NB4 (cell line): ENCODE measurements around the gene MRPL42.

Source experiments
- DNase-seq: peaks from one replicate; pipeline ENCODE4 v3.0.0; 2010; ENCODE audit warnings: low read depth
- H3K4me3 ChIP-seq: one replicate; pipeline ENCODE4 v1.5.1; 2011; ENCODE audit warnings: mild to moderate bottlenecking, low read depth, low read length, moderate library complexity
- MYC ChIP-seq: IDR thresholded peaks from 2 replicates; pipeline ENCODE4 v1.6.1; 2011; ENCODE audit warnings: low read depth, low read length
- POLR2A ChIP-seq: IDR thresholded peaks from 2 replicates; pipeline ENCODE4 v1.6.1; 2011; ENCODE audit warnings: mild to moderate bottlenecking; ENCODE audit not compliant: insufficient read length; ENCODE audit errors: extremely low read depth
- TF ChIP-seq, protein P1 (sequence below): IDR thresholded peaks from one replicate; pipeline ENCODE4 v1.5.1; 2012; ENCODE audit warnings: low read depth, low read length
- TF ChIP-seq, protein P2 (sequence below): IDR thresholded peaks from 2 replicates; pipeline ENCODE4 v1.6.1; 2011; ENCODE audit warnings: low read depth, low read length

MRPL42 gene

DNA sequence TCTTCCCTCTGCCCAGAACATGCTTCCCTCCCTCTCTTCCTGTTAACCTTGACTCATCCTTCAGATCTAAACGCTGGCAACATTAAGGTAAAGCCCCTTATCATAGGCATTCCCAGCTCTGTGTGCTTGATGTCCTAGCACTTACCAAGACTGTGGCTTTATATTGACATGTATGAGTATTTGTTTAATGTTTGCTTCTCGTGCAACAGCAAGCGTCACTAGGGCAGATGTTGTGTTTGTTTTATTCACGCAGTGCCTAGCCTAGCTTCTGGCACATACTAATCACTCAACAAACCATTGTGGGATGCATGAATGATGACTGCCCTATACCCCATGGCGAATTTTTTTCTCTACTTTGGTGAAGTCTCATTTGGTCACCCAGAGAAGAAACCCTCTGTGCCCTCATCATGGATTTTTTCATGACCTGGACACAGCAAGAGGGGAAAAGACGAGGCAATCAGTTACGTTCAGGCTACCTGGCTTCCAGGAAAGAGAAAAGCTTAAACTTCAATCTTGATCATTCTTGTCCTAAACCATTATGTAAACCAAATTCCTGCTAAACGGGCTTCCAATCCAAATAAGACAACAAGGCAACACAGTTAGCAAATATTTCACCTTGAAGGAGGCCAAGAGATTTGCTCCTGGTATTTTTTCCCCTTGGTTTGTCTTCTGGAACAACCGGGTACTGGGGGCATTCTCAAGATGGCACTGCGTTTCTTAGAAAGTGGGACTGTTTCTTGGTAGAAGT, 57.2 kb downstream of the MRPL42 start:
- no peak for DNase-seq
- H3K4me3 ChIP-seq = no peak overlapping the region
- TF ChIP-seq, protein P1, sequence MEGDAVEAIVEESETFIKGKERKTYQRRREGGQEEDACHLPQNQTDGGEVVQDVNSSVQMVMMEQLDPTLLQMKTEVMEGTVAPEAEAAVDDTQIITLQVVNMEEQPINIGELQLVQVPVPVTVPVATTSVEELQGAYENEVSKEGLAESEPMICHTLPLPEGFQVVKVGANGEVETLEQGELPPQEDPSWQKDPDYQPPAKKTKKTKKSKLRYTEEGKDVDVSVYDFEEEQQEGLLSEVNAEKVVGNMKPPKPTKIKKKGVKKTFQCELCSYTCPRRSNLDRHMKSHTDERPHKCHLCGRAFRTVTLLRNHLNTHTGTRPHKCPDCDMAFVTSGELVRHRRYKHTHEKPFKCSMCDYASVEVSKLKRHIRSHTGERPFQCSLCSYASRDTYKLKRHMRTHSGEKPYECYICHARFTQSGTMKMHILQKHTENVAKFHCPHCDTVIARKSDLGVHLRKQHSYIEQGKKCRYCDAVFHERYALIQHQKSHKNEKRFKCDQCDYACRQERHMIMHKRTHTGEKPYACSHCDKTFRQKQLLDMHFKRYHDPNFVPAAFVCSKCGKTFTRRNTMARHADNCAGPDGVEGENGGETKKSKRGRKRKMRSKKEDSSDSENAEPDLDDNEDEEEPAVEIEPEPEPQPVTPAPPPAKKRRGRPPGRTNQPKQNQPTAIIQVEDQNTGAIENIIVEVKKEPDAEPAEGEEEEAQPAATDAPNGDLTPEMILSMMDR = no peak
- TF ChIP-seq POLR2A (no peak), MYC (no peak)
- TF ChIP-seq, protein P2, sequence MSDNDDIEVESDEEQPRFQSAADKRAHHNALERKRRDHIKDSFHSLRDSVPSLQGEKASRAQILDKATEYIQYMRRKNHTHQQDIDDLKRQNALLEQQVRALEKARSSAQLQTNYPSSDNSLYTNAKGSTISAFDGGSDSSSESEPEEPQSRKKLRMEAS = no peak

DNA sequence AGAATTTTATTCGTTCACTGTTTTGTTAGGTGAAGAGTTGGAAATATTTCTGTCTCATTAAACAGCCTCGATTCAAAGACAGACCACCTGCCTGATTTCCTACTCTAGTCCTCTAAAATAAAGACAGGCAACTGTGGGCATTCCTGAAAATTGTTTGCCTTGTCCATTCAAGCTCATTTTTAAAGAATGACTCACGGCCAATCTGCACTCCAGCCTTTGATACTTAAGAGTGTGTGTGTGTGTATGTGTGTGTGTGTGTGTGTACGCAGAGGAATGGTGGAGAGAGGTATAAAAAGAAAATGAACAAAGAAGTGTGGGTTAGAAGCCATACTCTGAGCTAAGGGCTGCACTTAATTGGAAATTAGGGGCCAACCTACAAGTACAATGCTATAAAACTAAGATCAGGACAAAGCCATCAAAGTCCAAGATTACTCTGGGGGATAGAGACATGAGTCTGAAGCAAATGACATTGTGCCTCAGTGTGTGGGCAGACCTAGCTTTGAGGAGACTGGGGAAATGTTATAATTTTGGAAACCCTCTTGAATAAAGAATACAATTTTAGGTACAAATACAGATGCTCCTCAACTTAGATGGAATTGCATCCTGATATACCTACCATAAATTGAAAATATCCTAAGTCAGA, 59.6 kb downstream of the MRPL42 start:
- TF ChIP-seq, protein P2 = no peak
- TF ChIP-seq MYC = no peak
- no peak for TF ChIP-seq POLR2A
- H3K4me3 ChIP-seq = no peak overlapping the region
- no peak for DNase-seq

DNA sequence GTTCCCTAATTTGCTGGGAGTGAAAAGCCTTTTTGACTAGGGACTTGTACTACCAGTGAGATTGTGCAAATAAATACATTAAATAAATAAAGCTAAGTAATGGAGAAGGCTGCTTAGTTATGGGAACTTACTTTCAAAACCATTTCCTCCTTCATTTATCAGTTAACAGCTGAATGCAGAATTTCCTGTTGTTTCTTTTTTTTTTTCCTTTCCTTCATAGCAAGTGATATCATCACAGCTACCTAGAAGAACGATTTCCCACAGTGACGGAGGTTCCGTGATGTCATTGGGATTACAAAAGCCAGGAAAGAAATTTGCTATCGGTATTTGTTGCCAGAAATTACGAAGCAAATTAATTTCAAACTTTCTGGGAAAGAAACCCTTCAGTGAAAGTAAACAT, 63.0 kb downstream of the MRPL42 start:
- TF ChIP-seq POLR2A = no peak
- TF ChIP-seq, protein P1 = no peak
- TF ChIP-seq MYC = no peak
- H3K4me3 ChIP-seq = no peak overlapping the region
- DNase-seq = no peak

DNA sequence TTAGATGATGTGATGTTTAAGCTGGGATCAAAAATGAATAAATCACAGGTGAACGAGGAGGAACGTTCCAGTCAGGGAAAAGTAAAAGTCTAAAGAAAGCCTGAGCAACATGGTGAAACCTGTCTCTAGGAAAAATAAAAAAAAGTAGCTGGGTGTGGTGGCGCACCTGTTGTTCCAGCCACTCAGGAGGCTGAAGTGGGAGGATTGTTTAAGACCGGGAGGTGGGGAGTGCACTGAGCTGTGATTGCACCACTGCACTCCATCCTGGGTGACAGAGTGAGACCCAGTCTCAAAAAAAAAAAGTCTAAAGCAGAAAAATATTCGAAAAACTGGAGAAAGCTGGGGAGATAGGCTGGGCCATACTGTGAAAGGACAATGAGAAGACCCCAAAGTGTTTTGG, 66.0 kb downstream of the MRPL42 start:
- TF ChIP-seq, protein P2 = no peak
- TF ChIP-seq, protein P1 = no peak
- TF ChIP-seq POLR2A (no peak), MYC (no peak)
- DNase-seq = no peak
- H3K4me3 ChIP-seq = no peak overlapping the region

DNA sequence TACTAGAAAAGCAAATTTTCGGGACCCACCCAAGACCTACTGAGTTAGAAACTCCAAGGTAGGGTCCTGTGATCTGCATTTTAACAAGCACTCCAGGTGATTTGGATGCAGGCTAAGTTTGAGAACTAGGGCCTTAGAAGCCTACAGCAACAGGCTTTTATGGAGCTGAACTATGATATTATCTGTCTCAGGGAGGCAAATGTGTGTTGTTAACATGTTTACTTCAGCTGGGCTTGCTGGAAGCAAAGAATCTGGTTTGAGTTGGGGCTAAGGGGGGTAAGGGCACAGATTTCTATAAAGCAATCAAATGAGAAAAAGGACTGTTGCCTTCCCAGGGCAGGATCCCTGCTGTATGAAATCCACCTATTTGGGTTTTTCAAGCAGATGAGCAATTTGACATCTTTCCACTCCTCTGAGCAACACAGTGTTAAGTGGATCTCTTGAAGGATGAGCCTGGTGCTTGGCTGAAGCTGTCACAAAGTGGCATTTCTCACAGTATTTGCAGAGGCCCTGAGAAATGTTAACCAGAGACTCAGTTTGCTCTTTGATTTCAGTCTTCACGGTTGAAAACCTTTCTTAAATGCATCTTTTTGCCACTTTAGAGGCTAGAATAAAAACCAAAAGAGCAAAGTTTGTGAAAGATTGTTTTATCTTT, 68.9 kb downstream of the MRPL42 start:
- no peak for DNase-seq
- no peak overlapping the region for H3K4me3 ChIP-seq
- TF ChIP-seq, protein P1 = no peak
- TF ChIP-seq, protein P2 = no peak
- no peak for TF ChIP-seq POLR2A
- no peak for TF ChIP-seq MYC

DNA sequence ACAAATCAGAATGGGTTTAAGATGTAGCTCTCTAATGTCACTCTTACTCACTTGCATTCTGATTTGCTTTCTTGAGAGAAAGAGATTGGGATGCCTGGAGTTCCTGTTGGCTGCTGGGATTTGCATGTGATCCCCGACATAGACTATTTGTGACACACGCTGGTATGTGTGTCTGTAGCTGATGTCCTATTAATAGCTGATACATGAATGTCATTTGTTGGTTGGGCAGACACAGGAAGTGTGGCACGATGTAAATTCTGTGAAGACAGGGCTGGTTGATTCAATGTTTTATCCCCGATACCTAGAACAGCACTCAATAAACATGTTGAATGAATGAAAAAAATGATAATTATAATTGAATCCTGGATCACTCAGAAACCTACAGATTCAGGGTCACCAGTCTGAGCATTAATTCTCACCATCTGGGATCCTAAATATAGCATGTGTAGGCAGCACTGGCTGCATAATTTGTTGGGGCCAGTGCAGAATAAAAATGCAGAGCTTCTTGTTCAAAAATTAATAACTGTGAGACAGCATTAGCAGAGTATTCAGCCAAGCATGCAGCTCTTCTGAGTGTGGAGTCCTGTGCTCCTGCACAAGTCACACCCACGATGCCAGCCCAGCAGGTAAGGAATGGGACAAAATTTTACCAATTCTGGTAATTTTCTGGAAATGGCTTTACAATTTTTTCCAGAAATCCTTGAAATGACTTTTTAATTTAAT, 69.6 kb downstream of the MRPL42 start:
- H3K4me3 ChIP-seq = no peak overlapping the region
- TF ChIP-seq MYC = no peak
- TF ChIP-seq, protein P1 = no peak
- TF ChIP-seq, protein P2 = no peak
- TF ChIP-seq POLR2A = no peak
- no peak for DNase-seq
